Measurements from ENCODE around the gene GH1.

GH1 gene

GRCh38 chr17:63960006-63960405, 41.4 kb upstream of the GH1 start:
- Histone ChIP-seq H3K9me3 (ENCODE audit: low read length) (no peaks in the 10 kb centered on the region), H3K27me3 (ENCODE audit: insufficient read depth, low read length) (no peaks in the 10 kb centered on the region), H3K9ac (ENCODE audit: low read length) (no peak overlapping the region), H3K79me2 (ENCODE audit: insufficient read depth, low read length) (no peaks in the 10 kb centered on the region), H3K4me1 (ENCODE audit: insufficient read depth, low read length, severe bottlenecking) (peaks cover 21% of the 10 kb centered on the region), H3K4me2 (ENCODE audit: low read length) (peak overlapping the region; percentile 92; the same call in 1 of the 2 replicates), H2AFZ (ENCODE audit: low read length) (no peak overlapping the region), H3K36me3 (ENCODE audit: insufficient read depth, low read length) (no peaks in the 10 kb centered on the region), H3K4me3 (ENCODE audit: low read depth, low read length, poor library complexity, severe bottlenecking) (peak overlapping the region; percentile 66), H3K9me2 (ENCODE audit: low read depth, low read length) (no peaks in the 10 kb centered on the region), H4K20me1 (ENCODE audit: insufficient read depth, low read length) (no peaks in the 10 kb centered on the region), H3F3A (ENCODE audit: insufficient read depth, low read length) (no peaks in the 10 kb centered on the region), H3K27ac (ENCODE audit: low read depth, low read length, poor library complexity, severe bottlenecking) (no peak overlapping the region)
- TF ChIP-seq EZH2 (IDR thresholded peaks at IDR 0.05; ENCODE audit: borderline replicate concordance, low read length) (no peak), CTCF (IDR thresholded peaks at IDR 0.05; ENCODE audit: low read length) (no peak)

- Histone ChIP-seq H3K4me2 (ENCODE audit: low read length) (no peak overlapping the region), H3K36me3 (ENCODE audit: insufficient read depth, low read length) (no peaks in the 10 kb centered on the region), H2AFZ (ENCODE audit: low read length) (no peak overlapping the region), H3K4me3 (ENCODE audit: low read depth, low read length, poor library complexity, severe bottlenecking) (no peak overlapping the region), H3K27ac (ENCODE audit: low read depth, low read length, poor library complexity, severe bottlenecking) (no peak overlapping the region), H4K20me1 (ENCODE audit: insufficient read depth, low read length) (no peaks in the 10 kb centered on the region), H3K79me2 (ENCODE audit: insufficient read depth, low read length) (no peaks in the 10 kb centered on the region), H3K4me1 (ENCODE audit: insufficient read depth, low read length, severe bottlenecking) (peaks cover 42% of the 10 kb centered on the region), H3K9me3 (ENCODE audit: low read length) (no peaks in the 10 kb centered on the region), H3K9ac (ENCODE audit: low read length) (no peak overlapping the region), H3F3A (ENCODE audit: insufficient read depth, low read length) (no peaks in the 10 kb centered on the region), H3K9me2 (ENCODE audit: low read depth, low read length) (no peaks in the 10 kb centered on the region), H3K27me3 (ENCODE audit: insufficient read depth, low read length) (no peaks in the 10 kb centered on the region)
- TF ChIP-seq CTCF (IDR thresholded peaks at IDR 0.05; ENCODE audit: low read length) (no peak), EZH2 (IDR thresholded peaks at IDR 0.05; ENCODE audit: borderline replicate concordance, low read length) (no peak)
Measured at GRCh38 chr17:63956296-63956920, 37.8 kb upstream of the GH1 start.

GRCh38 chr17:63955791-63956190, 37.2 kb upstream of the GH1 start:
- no peak for TF ChIP-seq CTCF (IDR thresholded peaks at IDR 0.05; ENCODE audit: low read length)
- TF ChIP-seq EZH2 (IDR thresholded peaks at IDR 0.05; ENCODE audit: borderline replicate concordance, low read length), result no peak
- Histone ChIP-seq H3K9me2 (ENCODE audit: low read depth, low read length) (no peaks in the 10 kb centered on the region), H3K4me3 (ENCODE audit: low read depth, low read length, poor library complexity, severe bottlenecking) (no peak overlapping the region), H3K4me2 (ENCODE audit: low read length) (no peak overlapping the region), H2AFZ (ENCODE audit: low read length) (no peak overlapping the region), H3K36me3 (ENCODE audit: insufficient read depth, low read length) (no peaks in the 10 kb centered on the region), H3F3A (ENCODE audit: insufficient read depth, low read length) (no peaks in the 10 kb centered on the region), H3K27ac (ENCODE audit: low read depth, low read length, poor library complexity, severe bottlenecking) (peak overlapping the region; percentile 97), H3K4me1 (ENCODE audit: insufficient read depth, low read length, severe bottlenecking) (peaks cover 39% of the 10 kb centered on the region), H4K20me1 (ENCODE audit: insufficient read depth, low read length) (no peaks in the 10 kb centered on the region), H3K27me3 (ENCODE audit: insufficient read depth, low read length) (no peaks in the 10 kb centered on the region), H3K9ac (ENCODE audit: low read length) (no peak overlapping the region; the same call in 1 of the 2 replicates), H3K79me2 (ENCODE audit: insufficient read depth, low read length) (no peaks in the 10 kb centered on the region), H3K9me3 (ENCODE audit: low read length) (no peaks in the 10 kb centered on the region)

Data from OCI-LY1 (cell line).